Astrocyte (in vitro differentiated cells and primary cell): ENCODE measurements around the gene PCDHGB2.

Experiments
- EZH2 ChIP-seq: IDR thresholded peaks from 2 replicates; pipeline ENCODE4 v1.6.1; 2012; ENCODE audit warnings: mild to moderate bottlenecking, low read length, inconsistent platforms; ENCODE audit not compliant: insufficient read depth
- TF ChIP-seq, protein P1 (sequence below): IDR thresholded peaks from 2 replicates; pipeline ENCODE4 v1.5.1; 2011; ENCODE audit warnings: low read depth, mild to moderate bottlenecking, inconsistent platforms, low read length, moderate library complexity; ENCODE audit not compliant: insufficient read depth

DNA sequence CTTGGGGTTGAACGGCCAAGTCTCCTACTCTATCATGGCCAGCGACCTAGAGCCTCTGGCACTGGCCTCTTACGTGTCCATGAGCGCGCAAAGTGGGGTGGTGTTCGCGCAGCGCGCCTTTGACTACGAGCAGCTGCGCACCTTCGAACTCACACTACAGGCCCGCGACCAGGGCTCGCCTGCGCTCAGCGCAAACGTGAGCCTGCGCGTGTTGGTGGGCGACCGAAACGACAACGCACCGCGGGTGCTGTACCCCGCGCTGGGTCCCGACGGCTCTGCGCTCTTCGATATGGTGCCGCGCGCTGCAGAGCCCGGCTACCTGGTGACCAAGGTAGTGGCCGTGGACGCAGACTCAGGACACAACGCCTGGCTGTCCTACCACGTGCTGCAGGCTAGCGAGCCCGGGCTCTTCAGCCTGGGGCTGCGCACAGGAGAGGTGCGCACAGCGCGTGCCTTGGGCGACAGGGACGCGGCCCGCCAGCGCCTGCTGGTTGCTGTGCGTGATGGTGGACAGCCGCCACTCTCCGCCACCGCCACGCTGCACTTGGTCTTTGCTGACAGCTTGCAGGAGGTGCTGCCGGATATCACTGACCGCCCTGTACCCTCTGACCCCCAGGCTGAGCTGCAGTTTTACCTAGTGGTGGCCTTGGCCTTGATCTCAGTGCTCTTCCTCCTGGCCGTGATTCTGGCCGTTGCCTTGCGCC, 39.9 kb downstream of the PCDHGB2 start:
- TF ChIP-seq, protein P1, sequence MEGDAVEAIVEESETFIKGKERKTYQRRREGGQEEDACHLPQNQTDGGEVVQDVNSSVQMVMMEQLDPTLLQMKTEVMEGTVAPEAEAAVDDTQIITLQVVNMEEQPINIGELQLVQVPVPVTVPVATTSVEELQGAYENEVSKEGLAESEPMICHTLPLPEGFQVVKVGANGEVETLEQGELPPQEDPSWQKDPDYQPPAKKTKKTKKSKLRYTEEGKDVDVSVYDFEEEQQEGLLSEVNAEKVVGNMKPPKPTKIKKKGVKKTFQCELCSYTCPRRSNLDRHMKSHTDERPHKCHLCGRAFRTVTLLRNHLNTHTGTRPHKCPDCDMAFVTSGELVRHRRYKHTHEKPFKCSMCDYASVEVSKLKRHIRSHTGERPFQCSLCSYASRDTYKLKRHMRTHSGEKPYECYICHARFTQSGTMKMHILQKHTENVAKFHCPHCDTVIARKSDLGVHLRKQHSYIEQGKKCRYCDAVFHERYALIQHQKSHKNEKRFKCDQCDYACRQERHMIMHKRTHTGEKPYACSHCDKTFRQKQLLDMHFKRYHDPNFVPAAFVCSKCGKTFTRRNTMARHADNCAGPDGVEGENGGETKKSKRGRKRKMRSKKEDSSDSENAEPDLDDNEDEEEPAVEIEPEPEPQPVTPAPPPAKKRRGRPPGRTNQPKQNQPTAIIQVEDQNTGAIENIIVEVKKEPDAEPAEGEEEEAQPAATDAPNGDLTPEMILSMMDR: no peak
- TF ChIP-seq EZH2: no peak
